Measurements from ENCODE around the gene ADRA2C. TPM values are rescaled to one million over a fixed set of nuclear protein-coding genes. Genes with fewer than 3 reads are reported as not detected.

Gene ADRA2C
- total and polyA plus RNA-seq, 2 of the 13 experiments (the other 11 are each of a cell fraction or from before 2014, with no cell fraction given): 15.4 to 69.7 TPM

GRCh38 chr4:3746701-3747580, 19.2 kb upstream of the ADRA2C start (continued):
- TF ChIP-seq ZNF704 (CRISPR knock-in tag; IDR thresholded peaks at IDR 0.05; ENCODE audit: borderline replicate concordance): no peak
- no peak for TF ChIP-seq BATF2 (CRISPR knock-in tag; IDR thresholded peaks at IDR 0.05)

GRCh38 chr4:3747581-3747904, 18.6 kb upstream of the ADRA2C start:
- H2AFZ ChIP-seq (ENCODE audit: low read length): no peak overlapping the region
- no peaks in the 10 kb centered on the region for H4K20me1 ChIP-seq (ENCODE audit: insufficient read depth, low read length)
- H3K36me3 ChIP-seq (replicated peaks in 1 of 2; ENCODE audit: control insufficient read depth in 1 of 2, insufficient read depth in 2 of 2, low read length in 2 of 2): no peaks in the 10 kb centered on the region
- H3K4me3 ChIP-seq (replicated peaks in 1 of 3; ENCODE audit: insufficient read depth in 1 of 3, low read depth in 2 of 3, low read length in 3 of 3): no peak overlapping the region
- DNase-seq (ENCODE audit: low spot score) (no peak), ATAC-seq (peak; percentile 17; the same call in 2 of the 3 replicates), FAIRE-seq (no peak)
- H3K4me1 ChIP-seq (ENCODE audit: insufficient read depth, low read length): peaks cover 13% of the 10 kb centered on the region
- no TSS peak for BruUV-seq (replicated peaks)
- no peak overlapping the region for H3K27ac ChIP-seq (ENCODE audit: extremely low read length, insufficient read depth, low read length)
- 0 out of 2 replicates have a peak, but pooled peaks cover 3% of the 10 kb centered on the region for H3K9me3 ChIP-seq (ENCODE audit: low read length)
- CTCF ChIA-PET (ENCODE audit: low intra/inter-chr PET ratio, low total read pairs): interaction anchor here (1.5 kb wide), 1 partner anchor 133 kb away, joined by 8 read pairs; no protein-coding TSS in a partner anchor
- H3K27me3 ChIP-seq (ENCODE audit: control insufficient read depth in 1 of 2, insufficient read depth in 2 of 2, low read length in 2 of 2): peaks cover 10 to 79% of the 10 kb centered on the region in 2 experiments
- 6% methylated on average over 8 of the region's 16 CpGs for WGBS (ENCODE audit: low lambda C conversion rate)
- H3K9ac ChIP-seq (ENCODE audit: insufficient read depth, low read depth, low read length): no peak overlapping the region
- H3K4me2 ChIP-seq (ENCODE audit: low read depth, low read length): no peak overlapping the region
- POLR2A ChIA-PET: no interaction called here
- H3K79me2 ChIP-seq (ENCODE audit: insufficient read depth, low read length): no peaks in the 10 kb centered on the region
- intact Hi-C loops (cut with micrococcal nuclease; ENCODE audit: unreplicated experiment): no loop called here
- in situ Hi-C loops (cut with HindIII; ENCODE audit: extremely low pct_ligation_motif_present, low pct_unique_long_range_greater_than_20kb): no loop called here
- TF ChIP-seq ZNF614 (CRISPR knock-in tag; IDR thresholded peaks at IDR 0.05; ENCODE audit: borderline replicate concordance) (no peak), ISL2 (CRISPR knock-in tag; IDR thresholded peaks at IDR 0.05) (no peak), PRDM4 (CRISPR knock-in tag; IDR thresholded peaks at IDR 0.05; ENCODE audit: borderline replicate concordance) (no peak), STAG1 (CRISPR knock-in tag; IDR thresholded peaks at IDR 0.05) (peak; percentile 55), CTCF (CRISPR knock-in tag; IDR thresholded peaks at IDR 0.05) (peak; percentile 73)

All from HepG2 (cell line).